H9 (cell line): Measurements from ENCODE around the gene PTPN2. TPM values are rescaled to one million over a fixed set of nuclear protein-coding genes. Genes with fewer than 3 reads are reported as not detected.

Experiments
- DNase-seq: peaks from one replicate; pipeline ENCODE4 v3.0.0-alpha.2; 2017
- H2AFZ ChIP-seq: one replicate; pipeline ENCODE4 v1.6.1; 2013; ENCODE audit warnings: mild to moderate bottlenecking, low read length, control low read depth, moderate library complexity
- H2AK5ac ChIP-seq: 2 replicates; pipeline ENCODE4 v1.6.1; 2013; ENCODE audit warnings: low read length, control low read depth, mixed read lengths; ENCODE audit not compliant: insufficient read length
- H2BK120ac ChIP-seq: one replicate; pipeline ENCODE4 v1.6.1; 2013; ENCODE audit warnings: low read depth, mild to moderate bottlenecking, low read length, control low read depth, inconsistent platforms; ENCODE audit not compliant: poor library complexity, severe bottlenecking
- H2BK12ac ChIP-seq: 2 replicates; pipeline ENCODE4 v1.6.1; 2013; ENCODE audit warnings: low read length, control low read depth, mixed read lengths, low read depth; ENCODE audit not compliant: insufficient read length
- H2BK15ac ChIP-seq: 2 replicates; pipeline ENCODE4 v1.6.1; 2013; ENCODE audit warnings: low read depth, low read length, control low read depth
- H2BK20ac ChIP-seq: one replicate; pipeline ENCODE4 v1.6.1; 2013; ENCODE audit warnings: low read depth, mild to moderate bottlenecking, low read length, control low read depth, inconsistent platforms; ENCODE audit not compliant: poor library complexity, severe bottlenecking
- H2BK5ac ChIP-seq: 2 replicates; pipeline ENCODE4 v1.6.1; 2013; ENCODE audit warnings: low read length, control low read depth, mixed read lengths; ENCODE audit not compliant: insufficient read length
- H3K14ac ChIP-seq: 2 replicates; pipeline ENCODE4 v1.6.1; 2013; ENCODE audit warnings: low read length, control low read depth; ENCODE audit not compliant: insufficient read depth
- H3K18ac ChIP-seq: 2 replicates; pipeline ENCODE4 v1.6.1; 2013; ENCODE audit warnings: low read depth, mild to moderate bottlenecking, mixed read lengths, low read length, control low read depth; ENCODE audit not compliant: insufficient read length
- H3K23ac ChIP-seq: 2 replicates; pipeline ENCODE4 v1.6.1; 2013; ENCODE audit warnings: low read length, control low read depth, mixed read lengths, low read depth; ENCODE audit not compliant: insufficient read length
- H3K23me2 ChIP-seq: 2 replicates; pipeline ENCODE4 v1.6.1; 2013; ENCODE audit warnings: low read depth, mild to moderate bottlenecking, mixed read lengths, low read length, control low read depth; ENCODE audit not compliant: insufficient read length, poor library complexity, severe bottlenecking
- H3K27ac ChIP-seq: 2 replicates; pipeline ENCODE4 v1.5.1; 2013; ENCODE audit warnings: low read length, control low read depth, mixed read lengths, low read depth; ENCODE audit not compliant: insufficient read length
- H3K27me3 ChIP-seq: 2 replicates; pipeline ENCODE4 v1.6.1; 2013; ENCODE audit warnings: low read length, control low read depth, inconsistent platforms; ENCODE audit not compliant: insufficient read depth
- H3K4ac ChIP-seq: 2 replicates; pipeline ENCODE4 v1.6.1; 2013; ENCODE audit warnings: low read depth, mild to moderate bottlenecking, control low read depth, inconsistent platforms, low read length, moderate library complexity
- H3K4me1 ChIP-seq: 2 replicates; pipeline ENCODE4 v1.6.1; 2013; ENCODE audit warnings: low read length, control low read depth, inconsistent platforms; ENCODE audit not compliant: insufficient read depth
- H3K4me2 ChIP-seq: 2 replicates; pipeline ENCODE4 v1.6.1; 2013; ENCODE audit warnings: low read length, control low read depth, mixed read lengths; ENCODE audit not compliant: insufficient read length, insufficient read depth
- H3K56ac ChIP-seq: 2 replicates; pipeline ENCODE4 v1.6.1; 2013; ENCODE audit warnings: low read depth, mild to moderate bottlenecking, mixed read lengths, low read length, control low read depth; ENCODE audit not compliant: insufficient read length
- H3K79me1 ChIP-seq: 2 replicates; pipeline ENCODE4 v1.6.1; 2013; ENCODE audit warnings: low read depth, mild to moderate bottlenecking, moderate library complexity, low read length, control low read depth, inconsistent platforms; ENCODE audit not compliant: insufficient read depth, poor library complexity, severe bottlenecking
- H3K79me2 ChIP-seq: 2 replicates; pipeline ENCODE4 v1.6.1; 2013; ENCODE audit warnings: low read length, control low read depth, inconsistent platforms; ENCODE audit not compliant: insufficient read depth
- H3K9ac ChIP-seq: 2 replicates; pipeline ENCODE4 v1.6.1; 2013; ENCODE audit warnings: low read length, control low read depth, mixed read lengths; ENCODE audit not compliant: insufficient read length; ENCODE audit errors: extremely low read depth
- H3K9me3 ChIP-seq: one replicate; pipeline ENCODE4 v1.6.1; 2013; ENCODE audit warnings: low read depth, low read length, inconsistent platforms; ENCODE audit not compliant: control insufficient read depth
- H3T11ph ChIP-seq: one replicate; pipeline ENCODE4 v1.6.1; 2013; ENCODE audit warnings: mild to moderate bottlenecking, low read length, control low read depth, inconsistent platforms
- H4K20me1 ChIP-seq: one replicate; pipeline ENCODE4 v1.6.1; 2013; ENCODE audit not compliant: control insufficient read depth, insufficient read length, insufficient read depth
- H4K5ac ChIP-seq: 2 replicates; pipeline ENCODE4 v1.6.1; 2013; ENCODE audit warnings: low read depth, mild to moderate bottlenecking, mixed read lengths, low read length, control low read depth; ENCODE audit not compliant: insufficient read length
- H4K8ac ChIP-seq: replicated peaks from 2 replicates; pipeline ENCODE4 v1.6.1; 2013; ENCODE audit warnings: low read length, control low read depth, mixed read lengths, low read depth; ENCODE audit not compliant: insufficient read length
- H4K91ac ChIP-seq: 2 replicates; pipeline ENCODE4 v1.6.1; 2013; ENCODE audit warnings: low read depth, mild to moderate bottlenecking, moderate library complexity, mixed read lengths, low read length, control low read depth; ENCODE audit not compliant: insufficient read length
- H3K27ac Mint-ChIP-seq, 3 experiments: 2 replicates in 2 of 3; 3 replicates in 1 of 3; pipeline ENCODE4 v1.8.0; 2020 to 2021; ENCODE audit warnings: mixed read lengths in 3 of 3, mild to moderate bottlenecking in 1 of 3, moderate library complexity in 1 of 3
- H3K27me3 Mint-ChIP-seq: 2 replicates; pipeline ENCODE4 v1.8.0; 2021; ENCODE audit warnings: low read depth, mild to moderate bottlenecking, moderate library complexity, mixed read lengths
- H3K36me3 Mint-ChIP-seq, 3 experiments: 2 replicates in 2 of 3; 3 replicates in 1 of 3; pipeline ENCODE4 v1.8.0; 2020 to 2021; ENCODE audit warnings: low read depth in 3 of 3, mixed read lengths in 3 of 3; ENCODE audit not compliant: insufficient read depth in 1 of 3
- H3K4me1 Mint-ChIP-seq, 2 experiments: 2 replicates each; pipeline ENCODE4 v1.8.0; 2020; ENCODE audit warnings: mixed read lengths in 2 of 2
- H3K4me3 Mint-ChIP-seq, 2 experiments: 2 replicates in 1 of 2; 3 replicates in 1 of 2; pipeline ENCODE4 v1.8.0; 2020 to 2021; ENCODE audit warnings: mild to moderate bottlenecking in 2 of 2, mixed read lengths in 2 of 2, moderate library complexity in 1 of 2
- H3K9me3 Mint-ChIP-seq, 2 experiments: 2 replicates in 1 of 2; 3 replicates in 1 of 2; pipeline ENCODE4 v1.8.0; 2020; ENCODE audit warnings: mild to moderate bottlenecking in 2 of 2, mixed read lengths in 2 of 2, moderate library complexity in 1 of 2
- CTCF ChIP-seq: fragments of 200-600 bp; sonication (generic); conservative IDR thresholded peaks from 3 replicates; pipeline ENCODE4 v1.8.0; 2021; ENCODE audit warnings: antibody characterized with exemption, mild to moderate bottlenecking
- WGBS: extraction: QIAGEN DNeasy Blood & Tissue Kit; methylation state at CpG from one replicate; pipeline ENCODE4 v1.1.7; 2013; ENCODE audit warnings: missing lambda C conversion rate, low lambda C conversion rate, mixed read lengths; ENCODE audit not compliant: insufficient read length; ENCODE audit errors: extremely low coverage; 5-methylcytosine and 5-hydroxymethylcytosine counted together
- total RNA-seq: library from RNA; stranded (reverse); gene quantifications from 2 replicates; pipeline ENCODE4 v1.2.1, GENCODE V29; 2021

The PTPN2 gene
- total RNA-seq, 1 experiment from 2014 or later = 48.7 TPM

- Histone ChIP-seq H2AK5ac (no peak overlapping the region), H2BK15ac (no peak overlapping the region), H4K5ac (no peak overlapping the region), H2BK20ac (no peak overlapping the region), H3K23ac (no peak overlapping the region), H3K9ac (no peak overlapping the region), H2BK5ac (no peak overlapping the region), H3K18ac (no peak overlapping the region), H3K79me1 (no peaks in the 10 kb centered on the region), H3K4ac (no peak overlapping the region), H2BK12ac (no peak overlapping the region), H2AFZ (no peak overlapping the region), H3K56ac (no peak overlapping the region), H3K4me1 (no peaks in the 10 kb centered on the region), H3K79me2 (no peaks in the 10 kb centered on the region), H3K27ac (no peak overlapping the region), H3K23me2 (no peaks in the 10 kb centered on the region), H4K91ac (no peak overlapping the region), H4K8ac (no peak overlapping the region), H3K4me2 (no peak overlapping the region), H3K27me3 (no peaks in the 10 kb centered on the region), H3T11ph (no peak overlapping the region), H3K14ac (no peak overlapping the region), H4K20me1 (no peaks in the 10 kb centered on the region), H3K9me3 (no peaks in the 10 kb centered on the region), H2BK120ac (no peak overlapping the region)
- peaks cover 10 to 14% of the 10 kb centered on the region in 2 experiments; a peak in 4 of 5 replicates for H3K9me3 Mint-ChIP-seq
- no peak overlapping the region for H3K4me3 Mint-ChIP-seq
- WGBS = no CpG with 5 or more reads among the region's 3 CpGs
- H3K4me1 Mint-ChIP-seq = peaks cover 2% of the 10 kb centered on the region in 2 experiments; a peak in 2 of 4 replicates
- no peak overlapping the region for H3K27ac Mint-ChIP-seq
- no peak for DNase-seq
- peaks cover 42 to 66% (median 61%) of the 10 kb centered on the region in 3 experiments for H3K36me3 Mint-ChIP-seq
- TF ChIP-seq CTCF = no peak
- H3K27me3 Mint-ChIP-seq = no peaks in the 10 kb centered on the region
Measured at GRCh38 chr18:12827588-12827987, 56.4 kb downstream of the PTPN2 start.
